CD4-positive, alpha-beta T cell treated with Interferon gamma for 1 hour (primary cell): ENCODE data around the gene CA4.
"Not testable (repeated sequence)": the region's sequence is repeated elsewhere in the genome, so short reads cannot be mapped to it uniquely, and the experiment has no call there.

Experiments used
- DNase-seq: peaks from one replicate; pipeline ENCODE4 v3.0.0-alpha.2; 2020

Gene CA4

DNA sequence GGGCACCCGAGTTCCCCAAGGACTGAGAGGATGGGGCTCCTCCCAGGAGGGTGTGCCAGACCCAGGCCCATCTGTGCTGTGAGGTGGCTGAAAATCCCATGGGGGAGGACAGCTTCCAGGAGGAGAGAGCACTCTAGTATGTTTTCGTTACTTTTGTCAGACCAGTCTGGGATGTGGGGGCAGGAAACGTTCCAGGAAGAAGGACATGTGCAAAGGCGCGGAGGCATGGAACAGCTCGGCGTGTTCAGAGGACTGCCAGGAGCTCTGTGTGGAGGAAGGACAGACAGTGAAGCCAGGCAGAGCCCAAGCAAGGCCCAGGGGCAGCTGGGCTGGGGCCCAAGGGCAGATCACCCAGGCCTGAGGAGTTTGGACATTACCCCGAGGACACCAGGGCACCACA is 7.0 kb downstream of the CA4 start:
- DNase-seq = no peak

DNA sequence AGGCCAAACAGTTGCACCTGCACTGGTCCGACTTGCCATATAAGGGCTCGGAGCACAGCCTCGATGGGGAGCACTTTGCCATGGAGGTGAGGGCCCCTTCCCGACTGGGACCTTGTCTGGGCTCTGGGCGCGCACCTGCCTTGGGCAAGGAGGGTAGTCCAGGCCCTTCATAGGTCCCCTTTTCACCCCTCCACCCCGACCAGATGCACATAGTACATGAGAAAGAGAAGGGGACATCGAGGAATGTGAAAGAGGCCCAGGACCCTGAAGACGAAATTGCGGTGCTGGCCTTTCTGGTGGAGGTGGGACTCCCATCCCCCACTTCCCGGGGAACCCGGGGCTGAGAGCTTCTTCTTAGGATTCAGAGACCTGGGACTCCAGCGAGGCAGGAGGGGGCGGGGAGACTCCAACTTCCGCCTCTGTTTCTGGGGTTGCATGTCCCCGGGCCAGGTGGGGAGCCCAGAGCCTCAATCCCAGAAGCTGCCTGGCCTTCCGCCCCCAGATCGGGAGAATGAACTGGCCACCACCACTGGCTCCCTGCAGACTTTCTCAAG is 7.8 kb downstream of the CA4 start:
- DNase-seq = no peak

DNA sequence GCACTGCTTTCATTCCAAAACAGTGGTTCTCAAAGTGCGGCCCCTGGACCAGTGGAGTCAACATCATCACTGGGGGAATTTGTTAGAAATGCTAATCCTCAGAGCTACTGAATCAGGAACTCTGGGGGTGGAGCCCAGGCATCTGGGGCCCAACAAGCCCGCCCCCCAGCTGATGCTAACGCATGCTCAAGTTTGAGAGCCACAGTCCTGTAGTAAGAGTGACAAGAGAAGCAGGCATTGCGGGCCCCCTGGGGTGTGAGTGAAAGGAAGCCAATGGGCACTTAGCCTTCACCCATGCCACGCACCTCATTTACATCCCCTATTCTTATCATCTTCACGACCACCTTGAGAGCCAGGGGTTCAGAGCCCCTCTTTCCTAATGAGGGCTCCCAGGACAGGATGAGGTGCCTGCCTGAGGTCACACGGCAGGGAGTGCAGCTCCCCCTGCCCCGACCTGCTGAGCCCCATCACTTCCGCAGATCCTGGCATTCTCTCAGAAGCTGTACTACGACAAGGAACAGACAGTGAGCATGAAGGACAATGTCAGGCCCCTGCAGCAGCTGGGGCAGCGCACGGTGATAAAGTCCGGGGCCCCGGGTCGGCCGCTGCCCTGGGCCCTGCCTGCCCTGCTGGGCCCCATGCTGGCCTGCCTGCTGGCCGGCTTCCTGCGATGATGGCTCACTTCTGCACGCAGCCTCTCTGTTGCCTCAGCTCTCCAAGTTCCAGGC is 9.1 kb downstream of the CA4 start:
- DNase-seq = no peak

GRCh38 chr17:60159479-60159866 is 9.7 kb downstream of the CA4 start:
- no peak for DNase-seq

DNA sequence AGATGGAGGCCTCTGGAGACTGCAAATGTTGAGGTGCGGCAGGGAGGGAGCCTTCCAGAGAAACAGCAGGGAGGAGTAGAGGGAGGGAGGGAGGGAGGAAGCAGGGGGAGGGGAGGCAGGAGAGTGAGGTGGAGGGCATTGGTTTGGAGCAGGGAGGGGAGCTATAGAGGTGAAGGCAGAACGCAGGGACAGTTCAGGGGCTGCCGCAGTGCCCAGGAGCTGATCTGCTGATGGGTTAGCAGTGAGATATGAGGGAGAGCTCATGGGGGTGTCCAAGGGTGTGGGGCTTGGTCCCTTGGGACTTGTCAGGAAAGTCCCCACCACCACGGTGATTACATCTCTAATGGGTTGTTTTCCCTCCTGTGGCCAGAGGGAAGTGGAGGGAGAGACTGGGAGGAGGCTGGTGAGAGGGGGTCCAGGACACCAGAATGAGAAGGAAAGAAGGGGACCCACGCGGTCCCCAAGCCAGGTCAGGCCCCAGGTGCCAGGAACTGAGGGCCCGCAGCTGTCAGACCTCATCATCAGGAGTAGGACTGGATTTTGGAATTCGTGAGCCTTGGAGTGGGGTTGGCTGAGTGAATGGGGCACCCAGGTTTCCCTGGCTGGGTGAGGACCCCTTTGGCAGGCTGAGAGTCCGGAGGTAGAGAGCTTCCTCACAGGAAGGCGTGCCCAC is 11.2 kb downstream of the CA4 start:
- DNase-seq = no peak

GRCh38 chr17:60161598-60162330 is 12.0 kb downstream of the CA4 start:
- DNase-seq = peak; percentile 29

DNA sequence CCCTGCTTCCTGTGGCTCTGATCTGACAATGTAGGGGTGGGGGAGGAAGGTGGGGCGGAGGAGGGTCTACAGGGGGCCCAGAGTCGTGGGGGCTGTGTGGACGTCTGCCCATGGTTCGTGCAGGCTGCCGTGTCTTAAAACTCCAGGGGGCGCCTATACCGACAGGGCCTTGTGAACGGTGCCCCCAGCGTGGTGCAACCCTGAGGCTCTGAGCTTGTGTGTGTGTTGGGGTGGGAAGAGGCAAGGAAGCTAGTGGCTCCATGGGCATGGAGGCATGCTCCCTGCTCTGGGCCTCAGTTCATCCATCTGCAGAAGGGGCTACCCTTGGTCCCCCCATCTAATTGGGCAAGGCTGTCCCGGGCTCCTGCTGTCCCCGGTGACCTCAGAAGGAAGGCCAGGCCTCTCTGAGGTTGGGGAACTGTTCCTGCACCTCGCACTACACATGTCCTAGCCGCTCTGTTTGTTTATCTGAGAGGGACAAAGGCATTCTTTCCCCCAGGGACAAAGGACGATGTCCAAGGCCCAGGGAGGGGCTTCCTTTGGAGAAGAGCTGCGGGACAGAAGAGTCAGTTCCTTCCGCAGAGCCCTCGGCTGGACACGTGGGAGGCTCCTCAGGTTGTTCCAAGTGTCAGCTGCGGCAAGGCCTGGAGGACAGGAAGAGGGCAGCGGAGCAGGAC is 13.5 kb downstream of the CA4 start:
- no peak for DNase-seq

DNA sequence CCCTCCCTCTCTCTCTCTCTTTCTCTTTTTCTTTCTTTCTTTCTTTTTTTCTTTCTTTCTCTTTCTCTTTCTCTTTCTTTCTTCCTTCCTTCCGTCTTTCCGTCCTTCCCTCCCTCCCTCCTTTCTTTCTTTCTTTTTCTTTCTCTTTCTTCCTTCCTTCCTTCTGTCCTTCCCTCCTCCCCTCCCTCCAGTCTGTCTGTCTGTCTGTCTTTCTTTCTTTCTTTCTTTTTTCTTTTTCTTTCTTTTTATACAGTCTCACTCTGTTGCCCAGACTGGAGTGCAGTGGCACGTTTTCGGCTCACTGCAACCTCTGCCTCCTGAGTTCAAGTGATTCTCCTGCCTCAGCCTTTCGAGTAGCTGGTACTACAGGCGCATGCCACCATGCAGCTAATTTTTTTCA is 14.4 kb downstream of the CA4 start:
- no peak for DNase-seq

DNA sequence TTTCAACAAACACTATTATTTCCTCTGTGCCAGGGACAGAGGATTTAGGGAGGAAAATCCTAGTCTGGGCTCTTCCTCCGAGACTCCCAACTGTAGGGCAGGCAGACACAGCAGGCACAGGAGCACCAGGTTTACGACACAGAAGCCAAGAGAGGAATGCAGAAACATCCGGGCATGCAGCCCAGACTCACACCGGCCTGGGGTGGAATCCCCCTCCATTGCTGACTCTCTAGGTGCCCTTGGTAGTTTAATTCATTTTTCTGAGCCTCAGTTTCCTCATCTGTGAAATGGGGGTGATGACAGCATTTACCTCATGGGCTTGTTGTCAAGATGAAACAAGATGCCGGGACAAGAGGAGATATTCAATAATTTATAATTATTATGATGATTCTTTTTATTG is 14.9 kb downstream of the CA4 start:
- no peak for DNase-seq

DNA sequence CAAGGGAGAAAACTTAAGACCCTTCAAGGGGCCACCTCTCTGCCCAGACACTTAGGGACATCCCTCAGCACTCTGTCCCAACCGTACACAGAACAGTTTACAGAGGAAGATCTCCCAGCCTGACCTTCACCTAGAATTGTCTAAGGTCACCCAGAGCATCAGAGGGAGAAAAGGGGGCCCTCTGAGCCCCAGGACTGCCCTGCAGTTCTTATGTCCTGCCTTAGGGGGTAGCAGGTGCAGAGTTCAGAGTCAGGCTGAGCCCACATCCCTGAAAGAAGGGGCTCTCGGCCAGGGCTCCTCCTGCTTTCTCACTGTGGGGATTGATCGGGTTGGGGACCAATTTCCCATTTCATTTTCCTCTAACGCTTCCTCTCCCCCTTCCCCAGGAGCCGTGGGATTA is 15.4 kb downstream of the CA4 start:
- no peak for DNase-seq

- DNase-seq = no peak
Observed at GRCh38 chr17:60165971-60166370, 16.2 kb downstream of the CA4 start.

DNA sequence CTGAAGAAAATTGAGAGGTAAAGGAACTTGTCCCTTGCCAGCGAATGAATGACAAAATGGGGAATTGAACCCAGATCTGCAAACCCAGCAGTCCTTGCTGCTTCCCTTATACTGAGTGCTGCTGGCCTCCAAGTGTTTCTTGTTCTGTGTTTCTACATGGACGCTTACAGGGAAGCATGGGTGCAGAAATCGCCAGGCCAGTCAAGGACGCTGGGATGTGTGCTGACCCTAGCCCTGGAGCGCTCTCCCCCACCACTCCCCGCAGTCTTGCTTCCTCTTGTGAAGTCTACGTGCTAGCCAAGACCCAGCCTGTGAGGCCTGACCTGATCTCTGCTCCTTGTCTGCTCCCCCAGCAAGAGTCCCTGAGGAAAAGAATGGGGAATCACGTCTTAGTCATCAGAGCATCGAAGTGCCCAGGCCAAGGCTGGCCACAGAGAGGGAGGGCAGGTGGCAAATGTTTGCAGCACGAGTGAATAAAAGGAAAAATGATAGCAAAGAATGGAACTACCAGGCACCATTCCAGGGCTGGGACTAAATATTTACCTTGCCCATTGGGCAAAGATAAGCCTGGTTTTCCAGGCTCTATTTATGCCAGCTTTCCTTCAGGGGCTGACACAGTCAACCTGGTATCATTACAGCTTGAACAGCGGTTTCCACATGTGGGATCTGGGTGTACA is 17.4 kb downstream of the CA4 start:
- DNase-seq = no peak

- no peak for DNase-seq
Observed at GRCh38 chr17:60168654-60169053, 18.9 kb downstream of the CA4 start.

DNA sequence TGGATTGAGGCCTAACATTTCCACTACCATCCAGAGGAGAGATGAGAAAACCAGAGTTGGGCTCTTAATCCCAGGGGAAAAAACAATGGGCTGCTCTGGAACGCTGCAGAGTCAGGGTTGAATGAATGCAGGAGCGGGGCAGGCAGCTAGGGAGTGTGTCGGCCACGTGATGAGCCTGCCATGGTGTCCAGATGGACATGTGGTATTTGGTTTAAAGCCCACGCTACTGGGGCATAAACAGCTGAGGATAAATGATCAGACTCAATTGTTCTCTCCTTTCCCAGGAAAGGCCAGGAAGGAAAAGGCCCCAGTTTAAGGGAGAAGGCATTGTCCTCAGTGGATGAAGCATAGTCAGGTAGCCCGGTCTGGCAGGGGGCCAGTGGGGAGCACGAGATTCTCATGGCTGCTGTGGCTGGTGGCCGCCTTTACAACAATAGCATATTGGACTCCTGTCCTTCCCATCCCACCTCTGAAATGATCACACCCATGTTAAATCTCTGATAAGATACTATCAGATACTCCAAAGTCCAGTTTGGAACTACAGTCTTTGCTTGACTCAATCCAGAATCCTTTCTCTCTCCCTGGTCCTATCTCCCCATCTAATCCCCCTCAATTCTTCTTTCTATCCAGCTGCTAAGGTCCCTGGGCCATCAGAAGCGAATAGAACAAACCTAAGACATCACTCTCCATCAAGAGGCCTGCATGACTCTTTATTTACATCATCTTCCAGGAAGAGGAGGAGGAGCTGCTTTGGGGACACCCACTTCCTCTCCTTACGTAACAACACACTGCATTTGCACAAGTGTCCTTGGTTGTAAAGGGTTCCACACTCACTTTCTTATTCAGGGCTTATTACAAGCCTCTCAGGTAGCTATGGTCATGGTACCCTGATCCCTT is 20.4 kb downstream of the CA4 start:
- peak; percentile 35 for DNase-seq

DNA sequence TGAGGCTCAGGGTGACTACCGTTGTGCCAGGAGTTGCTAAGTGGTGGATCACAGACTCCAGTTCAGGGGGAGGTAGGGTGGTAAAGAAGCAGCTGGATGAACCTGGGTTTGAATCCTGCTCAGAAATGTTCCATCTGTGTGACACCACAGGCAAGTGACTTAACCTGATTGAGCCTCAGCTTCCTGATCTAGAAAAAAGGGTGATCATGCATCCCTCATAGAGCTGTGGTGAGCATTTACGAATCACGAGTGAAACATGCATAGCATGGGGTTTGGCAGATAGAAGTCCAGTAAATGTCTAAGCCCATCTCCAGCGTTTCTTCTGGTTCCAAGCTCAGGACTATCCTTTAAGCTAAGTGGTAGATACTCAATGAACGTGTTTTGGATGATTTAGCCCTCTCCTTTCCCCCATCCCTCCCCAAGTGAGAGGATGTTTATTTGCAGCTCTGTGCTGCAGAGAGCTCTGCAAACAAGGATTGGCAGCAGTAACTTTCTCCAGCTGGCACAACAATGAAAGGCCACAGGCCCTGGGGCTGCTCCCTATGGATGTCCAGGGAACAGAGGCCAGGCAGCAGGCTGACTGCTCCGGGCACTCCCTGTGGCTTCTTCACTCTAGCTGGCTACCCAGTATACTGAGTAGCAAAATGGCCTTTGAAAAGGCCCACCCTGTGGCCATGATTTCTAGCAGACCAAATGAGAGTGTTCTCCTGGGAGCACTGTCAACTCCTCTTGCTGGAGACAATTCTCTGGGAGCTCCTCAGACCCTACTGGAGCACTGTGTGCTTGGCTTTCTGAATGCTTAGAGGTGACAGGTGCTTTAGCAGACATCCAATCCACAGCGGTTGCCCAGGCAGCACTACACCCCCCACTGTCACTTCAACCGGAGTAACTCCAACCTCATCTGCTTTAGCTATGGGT is 21.3 kb downstream of the CA4 start:
- no peak for DNase-seq

DNA sequence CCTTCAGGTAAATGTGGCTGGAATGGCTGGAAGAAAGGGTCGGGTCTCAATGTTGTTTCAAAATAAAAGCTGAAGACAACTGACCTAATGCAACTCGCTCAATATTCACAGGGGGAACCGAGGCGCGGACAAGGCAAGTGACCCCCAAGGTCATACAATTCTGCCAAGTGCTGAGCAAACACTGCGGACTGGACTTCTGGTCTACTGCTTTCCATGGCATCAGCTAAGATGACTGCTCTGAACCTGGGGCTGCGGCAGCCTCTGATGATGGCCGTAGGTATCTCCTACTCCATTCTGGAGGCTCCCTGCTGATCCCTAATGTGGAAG is 21.9 kb downstream of the CA4 start:
- no peak for DNase-seq

DNA sequence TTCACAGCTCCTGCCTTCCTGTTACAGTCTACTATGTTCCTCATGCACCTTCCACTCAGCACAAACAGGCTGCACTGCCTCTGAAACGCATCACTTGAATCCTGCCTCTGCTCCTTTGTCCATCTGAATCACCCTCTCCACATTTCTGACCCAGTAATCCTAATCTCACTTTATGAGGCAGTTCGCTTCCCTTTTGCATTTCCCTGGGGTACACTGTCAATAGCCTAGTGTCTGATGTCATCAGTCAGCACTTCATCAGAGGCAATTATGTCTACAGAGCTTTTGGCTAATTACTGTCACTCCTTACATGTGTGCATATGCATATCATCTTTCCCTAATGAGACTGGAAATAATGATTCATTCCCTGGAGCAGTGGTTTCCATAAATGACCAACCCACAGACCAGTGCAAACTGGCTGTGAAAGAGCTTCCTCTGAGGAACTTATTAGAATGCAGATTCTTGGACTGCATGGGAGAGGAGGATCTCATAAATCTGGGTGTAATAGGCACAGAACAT is 23.6 kb downstream of the CA4 start:
- DNase-seq = no peak

DNA sequence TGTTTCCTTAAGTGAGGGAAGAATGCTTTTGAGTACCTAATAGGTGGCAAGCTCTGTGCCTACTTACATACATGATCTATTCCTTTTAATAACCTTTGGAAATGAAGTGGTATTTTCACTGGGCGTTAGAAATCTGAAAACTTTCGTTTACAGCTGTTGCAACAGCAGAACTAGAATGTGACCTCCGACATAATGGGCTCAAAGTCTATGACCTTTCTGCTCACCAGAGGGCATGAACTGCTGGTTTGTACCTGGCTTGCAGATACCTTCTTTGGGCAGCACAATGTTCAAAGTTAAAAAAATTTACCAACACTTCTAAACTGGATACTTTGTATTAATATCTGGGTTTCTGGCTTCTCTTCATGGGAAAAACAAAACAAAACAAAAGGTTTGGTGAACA is 24.3 kb downstream of the CA4 start:
- no peak for DNase-seq

DNA sequence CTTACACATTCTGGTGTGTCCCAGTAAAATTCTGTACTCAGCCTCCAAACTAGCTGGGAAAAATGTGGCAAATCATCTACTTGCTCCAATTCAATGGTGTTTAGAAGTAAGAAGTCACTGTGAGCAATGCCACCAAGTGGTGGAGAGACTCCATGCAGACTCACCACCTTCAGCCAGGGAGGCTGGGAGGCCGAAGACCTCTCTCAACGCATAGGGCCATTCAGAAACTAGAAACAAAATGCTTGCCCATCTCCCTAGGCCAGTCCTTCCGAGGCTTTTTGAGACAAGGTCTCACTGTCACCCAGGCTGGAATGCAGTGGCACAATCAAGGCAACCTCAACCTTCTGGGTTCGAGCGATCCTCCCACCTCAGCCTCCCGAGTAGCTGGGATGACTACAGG is 25.0 kb downstream of the CA4 start:
- not testable (repeated sequence) for DNase-seq

DNA sequence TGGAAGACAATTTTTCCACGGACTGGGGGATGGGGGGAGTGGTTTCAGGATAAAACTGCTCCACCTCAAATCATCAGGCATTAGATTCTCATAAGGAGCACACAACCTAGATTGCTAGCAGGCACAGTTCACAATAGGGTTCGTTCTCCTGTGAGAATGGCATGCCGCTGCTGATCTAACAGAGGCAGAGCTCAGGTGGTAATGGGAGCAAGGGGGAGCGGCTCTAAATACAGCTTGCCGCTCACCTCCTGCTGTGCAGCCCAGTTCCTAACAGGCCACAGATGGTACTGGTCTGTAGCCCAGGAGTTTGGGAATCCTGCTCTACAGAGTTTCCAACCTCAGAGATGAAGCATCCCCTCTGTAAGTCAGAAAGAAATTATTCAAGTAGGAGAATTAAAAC is 27.0 kb downstream of the CA4 start:
- not testable (repeated sequence) for DNase-seq
